Osteoblast (primary cell): ENCODE results near the gene NAA60. TPM values are rescaled to one million over a fixed set of nuclear protein-coding genes. Genes with fewer than 3 reads are reported as not detected.

Experiments
- DNase-seq: peaks from one replicate; pipeline ENCODE4 v3.0.0; 2011; ENCODE audit warnings: low spot score, mixed read lengths; ENCODE audit not compliant: insufficient read length; ENCODE audit errors: missing footprints
- H2AFZ ChIP-seq: 2 replicates; pipeline ENCODE4 v1.6.0; 2011; ENCODE audit warnings: mild to moderate bottlenecking, low read length
- H3K27ac ChIP-seq: 2 replicates; pipeline ENCODE4 v1.5.1; 2011; ENCODE audit warnings: mild to moderate bottlenecking, low read depth, low read length, moderate library complexity
- H3K27me3 ChIP-seq: 2 replicates; pipeline ENCODE4 v1.6.0; 2012; ENCODE audit warnings: mild to moderate bottlenecking, control low read depth, inconsistent platforms, low read length, moderate library complexity; ENCODE audit not compliant: insufficient read depth
- H3K36me3 ChIP-seq: 2 replicates; pipeline ENCODE4 v1.5.1; 2011; ENCODE audit warnings: mild to moderate bottlenecking, low read length, control low read depth, moderate library complexity; ENCODE audit not compliant: insufficient read depth
- H3K4me1 ChIP-seq: 2 replicates; pipeline ENCODE4 v1.5.1; 2011; ENCODE audit warnings: mild to moderate bottlenecking, low read length, control low read depth, moderate library complexity; ENCODE audit not compliant: insufficient read depth
- H3K4me2 ChIP-seq: 2 replicates; pipeline ENCODE4 v1.6.0; 2011; ENCODE audit warnings: mild to moderate bottlenecking, low read length; ENCODE audit not compliant: insufficient read depth
- H3K4me3 ChIP-seq: fragments of 200-600 bp; sonication (generic); 3 replicates; pipeline ENCODE4 v1.5.1; 2012; ENCODE audit warnings: mild to moderate bottlenecking, low read length, inconsistent platforms; ENCODE audit not compliant: insufficient read depth
- H3K79me2 ChIP-seq: 2 replicates; pipeline ENCODE4 v1.6.0; 2012; ENCODE audit warnings: mild to moderate bottlenecking, low read length, control low read depth, inconsistent platforms; ENCODE audit not compliant: insufficient read depth
- H3K9me3 ChIP-seq: 2 replicates; pipeline ENCODE4 v1.5.1; 2011; ENCODE audit warnings: low read depth, low read length, control low read depth
- H4K20me1 ChIP-seq: 2 replicates; pipeline ENCODE4 v1.6.0; 2012; ENCODE audit warnings: mild to moderate bottlenecking, low read length, control low read depth; ENCODE audit not compliant: insufficient read depth
- CTCF ChIP-seq: IDR thresholded peaks from 2 replicates; pipeline ENCODE4 v1.5.1; 2011; ENCODE audit warnings: mild to moderate bottlenecking, low read depth, low read length, moderate library complexity; ENCODE audit errors: extremely low read depth
- total RNA-seq: library from RNA; depleted of rRNA; stranded (reverse); fragments of >200 nt; gene quantifications from 2 replicates; pipeline ENCODE4 v1.2.3, GENCODE V29; 2012

NAA60 gene
- total RNA-seq, 1 donor = 27.5 TPM

DNA sequence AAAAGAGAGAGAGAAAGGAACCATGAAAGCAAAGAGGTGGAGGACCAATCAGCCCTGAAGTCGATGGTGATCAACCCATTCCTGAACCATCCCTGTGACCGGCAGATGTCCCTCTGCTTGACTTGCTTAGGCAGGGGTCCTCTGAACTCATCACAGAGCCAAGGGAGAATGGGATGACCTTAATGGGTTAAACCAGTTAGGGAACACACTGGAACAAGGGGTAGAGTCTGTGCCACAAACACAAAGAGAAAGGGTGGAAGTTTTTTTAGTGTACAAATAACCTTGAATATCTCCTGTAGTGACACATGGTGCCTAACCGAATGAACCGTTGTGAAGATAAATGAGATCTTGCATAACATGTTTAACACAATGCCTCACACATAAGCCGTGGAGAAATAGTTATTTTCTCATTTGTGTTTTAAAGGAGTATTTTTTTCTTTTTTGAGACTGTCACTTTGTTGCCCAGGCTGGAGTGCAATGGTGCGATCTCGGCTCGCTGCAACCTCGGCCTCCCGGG is 11.2 kb downstream of the NAA60 start:
- no peak overlapping the region for H3K4me2 ChIP-seq
- no peak overlapping the region for H3K27ac ChIP-seq
- no peak overlapping the region for H2AFZ ChIP-seq
- no peak overlapping the region for H3K4me3 ChIP-seq
- DNase-seq = no peak
- no peaks in the 10 kb centered on the region for H3K9me3 ChIP-seq
- H3K79me2 ChIP-seq = peaks cover 22% of the 10 kb centered on the region
- H3K27me3 ChIP-seq = no peaks in the 10 kb centered on the region
- H4K20me1 ChIP-seq = peaks cover 12% of the 10 kb centered on the region
- TF ChIP-seq CTCF = no peak
- peaks cover 16% of the 10 kb centered on the region for H3K4me1 ChIP-seq
- H3K36me3 ChIP-seq = peaks cover 4% of the 10 kb centered on the region

GRCh38 chr16:3457434-3458252 is 14.2 kb downstream of the NAA60 start:
- Histone ChIP-seq H3K4me2 (peak overlapping the region; percentile 96), H3K4me1 (peaks cover 20% of the 10 kb centered on the region), H2AFZ (peak overlapping the region; percentile 88), H3K9me3 (no peaks in the 10 kb centered on the region), H3K79me2 (peaks cover 51% of the 10 kb centered on the region), H3K27ac (peak overlapping the region; percentile 91), H3K4me3 (peak overlapping the region; percentile 95), H4K20me1 (peaks cover 38% of the 10 kb centered on the region), H3K36me3 (no peaks in the 10 kb centered on the region), H3K27me3 (no peaks in the 10 kb centered on the region)
- peak; percentile 34 for TF ChIP-seq CTCF
- peak; percentile 100 for DNase-seq

DNA sequence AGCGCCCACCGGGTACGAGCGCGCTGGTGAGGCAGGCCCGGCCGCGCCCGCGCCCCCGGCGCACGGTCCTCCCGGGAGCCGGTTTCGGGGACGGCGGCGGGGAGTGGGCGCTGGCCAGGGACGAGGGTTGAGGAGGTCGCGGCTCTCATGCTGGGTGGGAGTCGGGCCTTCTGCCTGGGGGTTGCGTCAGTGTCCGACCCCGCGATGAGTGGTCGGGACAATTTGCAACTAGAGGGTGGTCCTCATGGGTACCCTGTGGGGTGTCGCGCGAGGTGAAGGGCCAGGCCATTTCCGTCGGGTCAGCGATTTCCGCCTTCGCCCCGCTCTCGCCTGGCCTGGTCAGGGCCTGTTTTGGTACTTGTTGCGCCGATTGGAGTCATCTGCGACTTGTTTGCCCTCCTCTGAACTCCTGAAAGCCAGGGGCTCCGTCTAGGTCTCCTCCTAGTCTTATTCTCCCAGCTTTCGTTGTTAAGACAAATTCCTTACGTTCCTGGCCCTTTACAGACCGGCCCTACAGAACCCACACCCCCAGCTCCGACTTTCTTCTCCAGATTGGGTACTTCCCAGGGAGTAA is 14.9 kb downstream of the NAA60 start:
- H3K36me3 ChIP-seq = no peaks in the 10 kb centered on the region
- peak; percentile 88 for DNase-seq
- H3K9me3 ChIP-seq = no peaks in the 10 kb centered on the region
- H2AFZ ChIP-seq = peak overlapping the region; percentile 84
- H3K27me3 ChIP-seq = no peaks in the 10 kb centered on the region
- H3K79me2 ChIP-seq = peaks cover 58% of the 10 kb centered on the region
- peaks cover 45% of the 10 kb centered on the region for H4K20me1 ChIP-seq
- H3K4me1 ChIP-seq = peaks cover 20% of the 10 kb centered on the region
- TF ChIP-seq CTCF = no peak
- peak overlapping the region; percentile 85 for H3K27ac ChIP-seq
- peak overlapping the region; percentile 96 for H3K4me2 ChIP-seq
- H3K4me3 ChIP-seq = peak overlapping the region; percentile 95

DNA sequence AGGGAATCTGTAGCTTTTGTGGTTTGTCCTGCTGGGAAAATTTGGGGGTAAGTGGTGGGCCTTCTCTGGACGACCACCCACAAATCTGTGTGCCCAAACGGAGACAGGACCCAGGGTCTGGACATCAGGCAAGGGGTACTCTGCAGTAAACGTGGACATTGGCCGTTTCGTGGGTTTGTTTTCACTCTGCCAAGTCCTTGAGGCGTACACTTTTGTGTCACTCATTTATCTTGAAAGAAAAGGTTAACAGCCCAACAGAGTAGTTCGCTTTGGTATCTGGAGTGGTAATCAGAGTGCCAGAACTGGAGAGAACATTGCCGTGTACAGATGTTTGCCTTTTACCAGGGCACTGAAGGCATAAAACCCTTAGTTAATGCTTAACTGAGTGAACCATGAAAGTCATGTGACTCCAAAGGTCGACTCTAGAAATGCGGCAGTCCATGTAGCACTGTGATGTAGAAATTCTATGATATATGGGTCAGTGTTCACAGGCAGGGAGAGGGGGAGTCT is 15.4 kb downstream of the NAA60 start:
- TF ChIP-seq CTCF = no peak
- peak overlapping the region; percentile 84 for H2AFZ ChIP-seq

More for the DNA sequence above, 15.4 kb downstream of the NAA60 start:
- Histone ChIP-seq H3K9me3 (no peaks in the 10 kb centered on the region), H3K27ac (peak overlapping the region; percentile 85), H3K36me3 (no peaks in the 10 kb centered on the region), H3K27me3 (no peaks in the 10 kb centered on the region), H3K4me2 (peak overlapping the region; percentile 96), H3K4me3 (peak overlapping the region; percentile 95), H3K4me1 (peaks cover 20% of the 10 kb centered on the region), H3K79me2 (peaks cover 63% of the 10 kb centered on the region), H4K20me1 (peaks cover 49% of the 10 kb centered on the region)
- DNase-seq = peak; percentile 87
